Renal pelvis (tissue), 4 donors: Measurements from ENCODE around the gene RNF181. TPM values are rescaled to one million over a fixed set of nuclear protein-coding genes. Genes with fewer than 3 reads are reported as not detected.
A peak's percentile ranks its signal among the peaks of the same experiment; 100 is the strongest.
"Not testable (repeated sequence)": the region's sequence is repeated elsewhere in the genome, so short reads cannot be mapped to it uniquely, and the experiment has no call there.

Experiments
- DNase-seq: peaks from one replicate; pipeline ENCODE4 v3.0.0-alpha.2; 2013
- polyA plus RNA-seq, 3 donors: library from polyadenylated mRNA; unstranded; fragments of 120-200 nt; gene quantifications; one replicate each; pipeline ENCODE4 v1.2.1, GENCODE V29; 2013; ENCODE audit not compliant: insufficient read length in 3 of 3

Gene RNF181
- polyA plus RNA-seq, 3 donors = 136 to 149 (median 144) TPM

DNA sequence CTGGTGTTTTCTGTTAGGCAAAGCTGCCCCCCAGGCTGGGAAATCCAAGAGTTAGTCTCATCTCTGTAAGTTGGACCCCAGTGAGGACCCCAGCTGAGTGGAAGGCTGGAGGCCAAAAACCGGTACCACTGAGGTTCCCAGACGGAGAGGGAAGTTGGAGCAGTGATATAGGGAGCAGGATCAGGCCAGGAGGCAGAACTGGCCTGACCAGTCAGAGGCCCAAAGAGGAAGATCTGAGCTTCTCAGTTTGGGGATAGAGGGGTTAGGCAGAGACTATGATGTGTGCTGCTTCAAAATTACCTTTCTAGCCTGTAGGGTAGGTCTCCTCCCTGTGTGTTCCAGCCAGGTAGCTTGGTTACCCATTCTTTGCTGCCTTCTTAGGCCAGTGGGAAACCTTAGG is 4.6 kb upstream of the RNF181 start:
- no peak for DNase-seq

DNA sequence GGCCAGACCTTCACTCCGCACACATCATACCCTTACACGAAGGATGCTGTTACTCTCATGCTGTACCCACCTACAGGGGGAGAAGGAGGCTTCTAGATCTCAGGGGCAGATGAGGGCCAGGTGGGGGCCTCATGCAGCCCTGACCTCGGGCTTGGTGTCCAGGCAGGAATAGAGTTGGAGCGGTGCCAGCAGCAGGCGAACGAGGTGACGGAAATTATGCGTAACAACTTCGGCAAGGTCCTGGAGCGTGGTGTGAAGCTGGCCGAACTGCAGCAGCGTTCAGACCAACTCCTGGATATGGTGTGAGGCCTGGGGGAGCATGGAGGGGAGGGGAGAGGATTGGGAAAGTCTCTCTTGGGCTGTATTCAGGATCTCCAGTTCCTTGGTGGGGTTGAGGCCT is 4.0 kb upstream of the RNF181 start:
- no peak for DNase-seq

- not testable (repeated sequence) for DNase-seq
Measured at GRCh38 chr2:85592299-85592698, 3.2 kb upstream of the RNF181 start.

DNA sequence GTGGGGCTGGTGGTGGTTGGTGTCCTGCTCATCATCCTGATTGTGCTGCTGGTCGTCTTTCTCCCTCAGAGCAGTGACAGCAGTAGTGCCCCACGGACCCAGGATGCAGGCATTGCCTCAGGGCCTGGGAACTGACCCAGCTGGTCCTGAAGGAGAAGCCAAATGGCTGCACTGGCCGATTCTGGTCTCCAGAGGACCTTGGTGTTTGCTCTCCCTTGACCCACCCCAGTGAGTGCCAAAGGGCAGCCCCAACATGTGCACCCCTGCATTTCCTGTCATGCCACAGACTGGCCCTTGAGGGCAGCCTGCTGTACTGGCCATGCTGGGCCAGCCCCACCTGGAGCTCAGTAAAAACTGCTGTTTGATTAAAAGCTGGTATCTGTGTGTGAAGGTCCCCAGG is 2.5 kb upstream of the RNF181 start:
- DNase-seq = no peak

DNA sequence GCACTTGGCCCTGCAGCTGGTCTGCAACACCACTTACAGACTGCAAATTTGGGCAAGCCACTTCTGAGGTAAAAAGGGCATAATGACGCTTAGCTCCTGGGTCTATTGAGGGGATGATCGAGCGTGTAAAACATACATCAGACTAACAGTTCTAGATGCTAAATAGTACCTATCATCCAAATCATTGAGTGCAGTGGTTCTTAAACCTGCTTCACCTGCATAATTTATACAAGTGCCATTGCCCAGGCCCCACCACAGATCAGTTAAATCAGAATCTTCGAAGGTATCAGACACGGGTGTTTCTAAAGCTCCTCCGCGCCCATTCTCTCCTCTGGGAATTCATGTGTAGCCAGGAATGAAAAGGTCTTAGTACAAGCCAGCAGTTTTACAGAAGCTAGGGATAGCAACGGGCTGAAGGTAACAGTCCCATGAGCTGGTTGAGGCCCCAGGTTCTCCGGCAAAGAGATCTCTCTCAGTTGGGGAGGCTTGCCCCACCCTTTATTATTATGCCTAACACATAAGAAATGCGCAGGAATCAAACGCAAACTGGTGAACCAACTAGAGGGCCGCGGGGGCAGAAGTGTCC is 737 bp upstream of the RNF181 start:
- DNase-seq = no peak

DNA sequence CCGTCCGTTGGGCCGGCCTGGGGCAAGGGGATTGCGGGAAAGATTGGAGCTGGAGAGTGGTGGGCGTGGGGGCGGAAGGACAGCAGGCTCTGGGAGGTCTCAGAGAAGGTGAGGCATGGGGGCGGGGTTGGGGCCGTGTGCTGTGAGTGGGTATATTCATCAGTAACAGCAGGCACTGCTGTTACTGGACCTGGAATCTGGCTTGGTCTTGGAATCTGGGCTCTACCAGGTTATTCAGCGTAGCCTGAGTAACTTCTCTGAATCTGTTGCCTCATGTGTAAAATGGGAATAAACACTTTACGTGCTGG is 435 bp downstream of the RNF181 start:
- DNase-seq = no peak

DNA sequence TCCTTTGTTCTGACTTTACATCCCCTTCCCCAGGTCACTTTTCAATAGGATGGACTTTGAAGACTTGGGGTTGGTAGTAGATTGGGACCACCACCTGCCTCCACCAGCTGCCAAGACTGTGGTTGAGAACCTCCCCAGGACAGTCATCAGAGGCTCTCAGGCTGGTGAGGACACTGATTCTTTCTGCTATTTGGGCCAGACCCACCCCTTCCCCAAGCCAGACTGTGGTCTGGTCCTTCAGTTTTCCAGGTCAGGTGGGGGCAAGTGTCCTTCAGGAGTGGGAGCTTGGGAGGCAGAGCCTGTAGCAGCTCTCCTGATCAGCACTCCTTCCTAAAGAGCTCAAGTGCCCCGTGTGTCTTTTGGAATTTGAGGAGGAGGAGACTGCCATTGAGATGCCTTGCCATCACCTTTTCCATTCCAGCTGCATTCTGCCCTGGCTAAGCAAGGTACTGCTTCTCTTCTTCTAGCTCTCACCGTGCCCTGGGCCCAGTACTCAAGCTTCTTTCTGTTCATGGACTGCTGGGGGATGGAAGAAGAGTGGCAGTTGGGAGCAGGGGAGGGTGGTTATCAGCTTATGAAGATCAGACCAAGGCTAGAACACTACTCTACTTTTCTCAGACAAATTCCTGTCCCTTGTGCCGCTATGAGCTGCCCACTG is 1.1 kb downstream of the RNF181 start:
- DNase-seq = no peak

DNA sequence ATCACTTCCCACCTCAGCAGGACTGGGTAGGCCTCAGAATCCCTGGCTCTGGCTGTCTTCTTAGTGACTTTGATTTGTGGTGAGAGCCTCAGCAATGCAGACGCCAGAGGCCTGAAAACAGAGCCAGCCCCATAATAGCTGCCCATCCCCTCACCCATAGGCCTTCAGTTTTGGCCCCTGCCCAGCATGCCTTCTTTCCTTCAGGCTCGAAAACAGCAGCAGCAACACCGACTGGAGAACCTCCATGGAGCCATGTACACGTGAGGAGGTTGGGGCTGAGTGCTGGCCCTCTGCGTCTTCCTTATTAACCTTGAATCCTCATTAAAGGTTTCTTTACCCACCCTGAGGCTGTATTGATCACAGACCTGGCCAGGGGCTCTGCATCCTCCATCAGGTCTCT is 1.7 kb downstream of the RNF181 start:
- DNase-seq = no peak

GRCh38 chr2:85598594-85599340 is 3.2 kb downstream of the RNF181 start:
- DNase-seq = no peak

DNA sequence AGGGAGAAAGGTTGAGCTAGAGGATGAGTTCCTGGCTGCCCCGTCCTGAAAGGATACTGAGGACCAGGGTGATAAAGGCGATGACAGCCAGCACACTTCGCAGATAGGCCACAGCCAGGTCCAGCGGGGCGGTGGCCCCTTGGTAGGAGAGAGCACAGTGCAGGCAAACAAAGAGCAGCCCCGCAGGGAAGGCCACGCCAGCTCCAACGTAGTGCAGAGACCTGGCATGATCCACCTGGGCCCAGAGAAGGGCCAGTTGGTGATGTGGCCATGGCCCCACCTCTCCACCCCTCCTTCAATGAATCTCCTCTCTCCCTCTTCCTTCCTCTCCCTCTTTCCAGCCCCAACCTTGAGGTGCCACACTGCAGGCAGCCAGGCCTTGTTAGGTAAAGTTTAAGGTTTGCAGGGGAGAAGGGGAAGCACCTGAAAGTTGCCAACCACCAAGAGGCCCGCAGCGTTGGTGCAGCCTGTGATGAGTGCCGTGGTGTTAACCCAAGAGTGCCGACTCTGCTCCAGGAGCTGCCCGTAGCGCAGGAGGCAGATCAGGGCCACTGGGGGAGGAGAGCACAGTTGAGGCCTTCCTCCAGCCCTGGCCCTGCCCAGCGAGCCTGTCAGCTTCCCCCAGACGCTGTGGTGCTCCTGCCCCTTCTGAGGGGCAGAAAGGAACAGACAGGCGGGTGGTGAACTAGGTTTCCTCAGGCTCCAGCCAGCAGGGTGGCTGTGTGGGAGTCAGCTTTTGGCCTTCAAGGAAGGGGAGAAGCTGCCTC is 4.1 kb downstream of the RNF181 start:
- DNase-seq = no peak

- no peak for DNase-seq
Measured at GRCh38 chr2:85600235-85600575, 4.7 kb downstream of the RNF181 start.

- no peak for DNase-seq
Measured at GRCh38 chr2:85600951-85601770, 5.6 kb downstream of the RNF181 start.

- DNase-seq = no peak
Measured at GRCh38 chr2:85601771-85602475, 6.4 kb downstream of the RNF181 start.

DNA sequence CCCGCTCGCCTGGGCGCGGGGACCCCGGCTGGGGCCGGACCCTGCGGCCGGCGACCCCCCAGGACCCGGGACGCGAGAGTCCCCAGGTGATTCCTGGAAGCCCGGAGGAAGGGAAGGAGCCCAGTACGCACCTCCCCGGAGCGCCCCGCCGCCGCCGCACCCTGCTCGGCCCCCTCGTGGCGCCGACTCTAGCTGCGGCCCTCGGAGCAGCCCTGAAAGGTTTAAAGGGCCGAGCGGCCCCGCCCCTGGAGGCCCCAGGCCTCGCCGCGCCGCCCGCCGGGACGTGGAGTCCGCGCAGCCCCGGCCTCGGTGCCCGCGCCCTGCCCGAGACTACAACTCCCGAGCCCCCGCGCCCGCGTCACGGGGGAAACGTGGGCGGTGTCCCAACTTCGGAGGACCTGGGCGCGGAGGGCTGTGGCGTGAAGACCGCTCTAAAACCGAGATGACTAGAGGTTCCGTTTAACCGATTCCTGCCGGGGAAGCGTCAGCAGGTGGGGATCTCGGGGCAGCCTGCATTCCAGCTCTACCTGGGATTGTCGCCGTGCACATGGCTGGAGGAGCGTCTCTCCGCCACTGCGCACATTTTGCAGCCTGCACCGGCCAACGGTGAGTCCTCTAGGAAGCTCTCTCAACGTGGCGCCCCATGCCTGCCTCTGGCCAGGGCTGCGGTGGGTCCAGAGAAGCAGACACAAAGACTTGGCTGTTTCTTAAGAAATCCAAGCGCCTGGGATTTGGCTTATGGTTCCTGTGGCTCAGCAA is 7.1 kb downstream of the RNF181 start, which contains the start of gene TMEM150A:
TSS of gene TMEM150A (minus strand) at position 223 of the 759 bp plus-strand sequence. CDS start 750 bp downstream, outside the sequence.
- peak; percentile 93 for DNase-seq

DNA sequence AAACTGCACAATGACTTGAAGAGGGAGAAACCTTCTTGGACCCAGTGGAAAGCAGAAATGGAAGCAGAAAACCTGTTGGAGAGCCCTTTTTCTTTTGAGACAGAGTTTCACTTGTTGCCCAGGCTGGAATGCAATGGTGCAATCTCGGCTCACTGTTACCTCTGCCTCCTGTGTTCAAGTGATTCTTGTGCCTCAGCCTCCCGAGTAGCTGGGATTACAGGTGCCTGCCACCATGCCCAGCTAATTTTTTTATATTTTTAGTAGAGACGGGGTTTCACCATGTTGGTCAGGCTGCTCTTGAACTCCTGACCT is 8.5 kb downstream of the RNF181 start:
- not testable (repeated sequence) for DNase-seq

DNA sequence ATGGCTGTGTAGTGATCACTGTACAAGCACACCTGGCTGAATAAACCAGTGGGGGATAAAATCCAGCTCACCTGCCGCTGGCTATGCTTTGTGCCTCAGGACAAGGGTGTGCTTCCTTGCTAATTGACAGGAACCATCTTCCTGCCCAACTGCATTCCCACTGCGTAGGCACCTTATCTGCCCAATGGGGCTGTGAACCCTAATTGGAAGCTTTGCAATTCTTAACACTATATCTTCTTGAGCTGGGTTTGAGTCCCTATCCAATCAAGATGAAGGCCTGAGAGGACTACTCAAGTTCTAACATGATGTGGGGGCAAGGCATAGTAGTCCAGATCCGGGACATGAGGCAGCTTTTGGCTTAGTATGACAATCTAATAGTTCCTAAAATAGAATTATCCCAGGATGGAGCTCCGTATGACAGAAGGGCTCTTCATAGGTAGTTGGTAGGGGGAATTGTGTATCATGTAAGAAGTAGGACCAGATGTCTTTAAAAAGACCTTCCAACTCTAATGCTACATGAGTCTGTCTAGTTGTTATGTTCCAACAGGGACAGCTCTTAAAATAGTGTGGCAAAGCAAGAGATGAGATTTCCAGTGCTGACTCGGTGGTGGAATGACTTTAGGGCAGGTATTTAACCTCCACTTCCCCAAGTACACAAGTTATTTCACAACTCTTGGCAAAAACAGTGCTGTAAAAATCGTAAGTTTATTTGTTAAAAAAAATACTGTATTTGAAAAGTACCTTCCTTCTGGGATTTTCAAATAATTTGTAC is 9.2 kb downstream of the RNF181 start:
- DNase-seq = no peak

GRCh38 chr2:85605406-85606115 is 10.0 kb downstream of the RNF181 start:
- DNase-seq = peak; percentile 77

GRCh38 chr2:85606116-85606455 is 10.5 kb downstream of the RNF181 start:
- no peak for DNase-seq
